Embryonic facial prominence (tissue), 1 donor: ENCODE data around the gene RFC2.
"Not testable (repeated sequence)": the region's sequence is repeated elsewhere in the genome, so short reads cannot be mapped to it uniquely, and the experiment has no call there.

ENCODE experiments used
- DNase-seq: peaks from one replicate; pipeline ENCODE4 v3.0.0-alpha.2; 2016; ENCODE audit errors: extremely low spot score

The RFC2 gene

DNA sequence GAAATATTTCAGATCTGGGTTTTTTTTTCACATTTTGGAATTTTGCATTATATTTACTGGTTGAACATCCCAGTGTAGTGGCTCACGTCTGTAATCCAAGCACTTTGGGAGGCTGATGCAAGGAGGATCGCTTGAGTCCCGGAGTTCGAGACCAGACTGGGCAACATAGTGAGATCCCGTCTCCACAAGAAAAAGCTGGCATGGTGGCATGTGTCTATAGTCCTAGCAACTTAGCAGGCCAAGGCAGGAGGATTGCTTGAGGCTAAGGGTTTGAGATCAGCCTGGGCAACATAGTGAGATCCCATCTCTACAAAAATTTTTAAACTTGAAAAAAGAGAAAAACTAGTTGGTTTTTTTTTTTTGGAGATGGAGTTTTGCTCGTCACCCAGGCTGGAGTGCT lies 6.0 kb downstream of the RFC2 start:
- DNase-seq: no peak

DNA sequence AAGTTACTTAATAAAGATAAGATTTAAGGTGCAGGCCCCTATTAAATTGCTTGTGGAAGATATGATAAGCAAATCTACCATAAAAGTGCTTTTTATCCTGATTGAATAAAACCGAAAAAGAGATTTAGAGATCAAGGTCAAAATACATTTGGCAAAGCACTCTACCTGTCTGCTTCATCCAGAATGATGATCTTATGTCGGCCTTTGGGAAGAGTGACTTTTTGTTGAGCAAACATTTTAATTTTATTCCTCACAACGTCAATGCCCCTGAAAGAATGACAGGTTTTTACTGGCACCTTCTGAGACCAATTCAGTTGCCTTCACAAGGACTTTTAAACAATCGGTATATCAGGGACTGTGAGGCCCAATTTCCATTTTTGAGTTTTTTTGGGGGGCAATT lies 7.7 kb downstream of the RFC2 start:
- no peak for DNase-seq

DNA sequence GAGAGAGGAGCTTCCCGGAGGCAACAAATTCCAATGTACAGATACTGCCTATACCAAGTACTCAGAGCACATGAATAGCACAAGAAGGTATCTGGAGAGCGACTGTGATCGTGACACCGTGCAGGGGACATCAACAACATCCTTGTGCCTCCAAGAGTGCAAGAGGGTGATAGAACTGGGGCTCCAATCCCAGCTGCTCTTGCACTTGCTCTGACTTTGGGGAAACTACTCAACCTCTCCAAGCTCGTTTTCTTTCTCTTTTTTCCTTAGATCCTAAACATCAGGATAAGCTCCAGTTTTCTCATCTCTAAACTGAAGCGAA lies 12.1 kb downstream of the RFC2 start:
- no peak for DNase-seq

DNA sequence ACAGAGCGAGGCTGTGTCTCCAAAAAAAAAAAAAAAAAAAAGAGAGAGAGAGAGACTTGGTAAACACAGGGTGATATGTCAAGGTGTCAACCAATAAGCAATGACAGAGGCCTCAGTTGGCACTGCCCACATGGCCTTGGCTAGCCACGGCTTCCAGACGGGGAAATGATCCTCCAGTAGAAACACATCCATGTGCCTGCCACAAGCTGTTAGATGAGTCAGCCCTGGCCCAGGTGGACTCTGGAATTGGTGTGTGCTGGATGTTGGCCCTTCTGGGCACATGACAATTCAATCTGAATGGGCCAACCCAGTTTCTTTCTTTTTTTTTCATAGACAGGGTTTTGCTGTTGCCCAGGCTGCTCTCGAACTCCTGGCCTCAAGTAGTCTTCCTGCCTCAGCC lies 13.7 kb downstream of the RFC2 start:
- DNase-seq: no peak

DNA sequence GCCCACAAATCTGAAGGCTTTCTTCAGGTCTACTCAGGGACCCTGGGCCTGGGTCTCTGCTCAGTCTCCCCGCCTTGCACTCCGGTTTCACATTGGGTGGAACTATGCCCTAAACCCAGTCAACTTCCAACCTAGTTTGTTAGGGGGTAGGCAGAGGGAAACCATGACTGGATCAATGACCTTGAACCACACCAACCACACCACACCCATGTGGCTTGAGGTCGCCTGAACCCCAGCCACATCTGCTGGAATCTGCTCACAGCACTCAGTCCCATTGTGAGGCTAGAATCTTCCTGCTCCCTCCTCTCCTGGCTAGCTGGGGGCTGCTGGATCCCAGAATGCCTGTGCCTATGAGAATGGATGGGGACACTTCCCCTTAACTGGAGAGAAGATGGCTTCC lies 17.9 kb downstream of the RFC2 start:
- DNase-seq: no peak

DNA sequence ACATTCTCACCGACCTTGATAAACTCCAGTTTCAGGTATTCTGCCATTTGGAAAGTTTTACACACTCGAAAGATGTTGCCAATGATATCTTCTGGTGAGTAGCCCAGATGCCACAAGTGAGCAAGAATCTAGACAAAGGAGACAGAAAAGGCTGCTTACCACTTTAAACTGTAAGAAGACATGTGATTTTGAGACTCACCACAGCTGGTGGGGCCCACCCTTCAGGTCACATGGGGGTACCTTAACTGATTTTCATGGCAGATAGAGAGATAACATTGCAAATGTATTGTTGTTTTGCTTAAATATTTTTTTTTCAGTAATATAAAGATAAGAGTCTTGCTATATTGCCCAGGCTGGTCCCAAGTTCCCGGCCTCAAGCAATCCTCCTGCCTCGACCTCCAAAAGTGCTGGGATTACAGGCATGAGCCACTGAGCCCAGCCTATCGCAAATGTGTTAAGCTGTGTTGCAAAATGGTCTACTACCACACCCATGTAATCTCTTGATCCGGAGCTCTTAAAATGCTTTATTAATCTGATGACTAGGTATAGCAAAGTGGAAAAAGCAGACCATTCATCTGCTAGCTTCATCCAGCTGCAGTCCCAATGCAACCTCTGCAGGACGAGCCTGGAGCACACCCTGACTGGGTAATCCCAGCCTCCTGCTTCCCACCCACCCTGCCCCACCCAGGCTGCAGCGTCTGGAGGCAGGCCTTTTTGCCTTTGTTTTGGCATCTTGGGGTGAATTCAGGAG lies 18.5 kb downstream of the RFC2 start:
- DNase-seq: no peak

DNA sequence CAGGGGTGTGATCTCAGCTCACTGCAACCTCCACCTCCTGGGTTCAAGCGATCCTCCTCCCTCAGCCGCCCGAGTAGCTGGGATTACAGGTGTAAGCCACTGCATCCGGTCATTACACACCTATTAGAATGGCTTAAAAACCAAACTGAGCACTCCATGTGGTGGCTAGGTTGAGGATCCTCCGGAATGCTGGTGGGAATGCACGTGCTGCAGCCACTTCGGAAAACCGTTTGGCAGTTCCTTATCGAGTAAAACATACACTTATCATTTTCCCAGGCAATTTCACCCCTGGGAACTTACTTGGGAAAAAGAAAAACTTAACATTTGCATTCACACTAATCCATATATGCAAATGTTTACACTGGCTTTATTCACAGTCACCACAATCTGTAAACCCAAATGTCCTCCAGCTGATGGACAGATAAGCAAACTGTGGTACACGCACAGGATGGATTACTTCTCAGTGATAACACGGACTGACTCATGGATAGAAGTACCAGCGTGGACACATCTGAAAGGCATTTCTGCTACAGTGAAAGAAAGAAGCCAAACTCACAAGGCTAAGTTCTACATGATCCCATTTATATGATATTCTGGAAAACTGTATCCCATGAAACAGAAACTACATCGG lies 20.4 kb downstream of the RFC2 start:
- DNase-seq: no peak

DNA sequence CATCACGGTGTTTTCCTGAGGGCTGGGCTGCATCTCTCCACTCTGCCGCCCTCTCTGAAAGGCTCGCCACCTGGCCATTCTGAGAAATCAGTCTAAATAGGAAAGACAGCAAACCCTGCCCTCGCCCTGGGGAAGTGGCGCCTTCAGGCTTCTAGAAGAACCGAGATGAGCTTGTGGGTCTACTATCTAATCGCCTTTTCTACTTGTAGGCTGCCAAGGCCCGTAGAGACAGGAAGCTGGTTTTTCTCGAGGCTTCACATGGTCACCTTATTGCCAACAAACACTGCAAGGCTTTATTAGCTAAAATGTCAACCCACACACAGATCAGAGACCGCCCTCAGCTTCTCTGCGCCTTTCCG lies 23.0 kb downstream of the RFC2 start:
- DNase-seq: no peak

DNA sequence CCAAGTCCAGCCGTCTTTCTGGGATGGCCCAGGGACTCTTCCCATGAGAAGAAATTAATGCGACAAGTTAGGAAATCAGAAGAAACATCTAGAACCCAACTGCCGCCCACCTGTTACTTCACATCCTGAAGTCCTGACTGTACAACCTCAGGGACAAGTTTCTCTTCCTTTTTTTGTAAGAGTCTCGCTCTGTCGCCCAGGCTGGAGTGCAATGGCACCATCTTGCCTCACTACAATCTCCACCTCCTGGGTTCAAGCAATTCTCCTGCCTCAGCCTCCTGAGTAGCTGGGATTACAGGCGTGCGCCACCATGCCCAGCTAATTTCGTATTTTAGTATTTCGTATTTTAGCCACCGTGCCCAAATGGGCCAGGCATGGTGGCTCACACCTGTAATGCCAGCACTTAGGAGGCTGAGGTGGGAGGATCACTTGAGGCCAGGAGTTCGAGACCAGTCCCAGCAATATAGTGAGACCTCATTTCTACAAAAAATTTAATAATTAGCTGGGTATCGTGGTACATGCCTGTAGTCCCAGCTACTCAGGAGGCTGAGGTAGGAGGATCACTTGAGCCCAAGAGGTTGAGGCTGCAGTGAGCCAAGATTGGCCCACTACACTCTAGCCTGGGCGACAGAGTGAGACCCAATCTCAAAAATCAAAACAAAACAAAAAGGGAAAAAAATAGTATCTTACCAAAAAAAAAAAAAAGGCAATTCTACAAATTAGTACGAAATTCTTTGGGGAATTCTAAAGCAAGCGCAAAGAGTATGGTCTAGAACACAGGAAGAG lies 23.6 kb downstream of the RFC2 start:
- no peak for DNase-seq

DNA sequence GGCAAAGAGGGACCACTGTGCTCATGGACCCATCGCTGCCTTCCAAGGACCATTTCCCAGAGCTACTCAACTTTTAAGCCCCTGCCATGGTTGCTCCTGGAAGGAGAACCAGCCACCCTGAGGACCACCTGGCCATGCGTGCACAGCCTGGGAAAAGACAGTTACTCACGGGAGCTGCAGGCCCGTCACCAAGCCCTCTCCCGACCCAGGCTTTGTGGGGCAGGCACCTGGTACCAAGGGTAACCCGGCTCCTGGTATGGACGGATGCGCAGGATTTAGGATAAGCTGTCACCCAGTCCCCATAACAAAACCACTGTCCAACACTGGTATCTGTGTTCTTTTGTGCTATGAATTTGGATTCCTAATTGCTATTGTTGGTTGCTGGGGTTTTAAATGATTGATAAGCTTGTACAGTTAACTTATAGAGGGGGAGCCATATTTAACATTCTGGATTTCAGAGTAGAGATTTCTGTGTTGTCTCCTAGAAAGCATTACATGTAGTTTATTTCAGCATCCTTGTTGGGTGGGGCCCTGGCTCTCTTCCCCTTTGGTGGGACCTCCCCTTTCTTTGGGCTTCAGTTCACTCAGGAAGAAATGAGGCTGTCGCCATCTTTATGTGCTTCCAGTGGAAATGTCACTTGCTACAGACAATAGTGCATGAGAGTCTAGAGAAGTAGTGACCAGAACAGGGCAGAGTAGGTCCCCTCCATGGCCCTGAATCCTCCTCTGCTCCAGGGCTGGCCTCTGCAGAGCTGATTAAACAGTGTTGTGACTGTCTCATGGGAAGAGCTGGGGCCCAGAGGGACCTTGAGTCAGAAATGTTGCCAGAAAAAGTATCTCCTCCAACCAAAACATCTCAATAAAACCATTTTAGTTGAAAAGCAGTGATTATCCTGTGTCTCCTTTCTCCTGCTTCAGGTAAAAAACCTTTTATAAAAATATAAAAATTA lies 25.0 kb downstream of the RFC2 start:
- no peak for DNase-seq

DNA sequence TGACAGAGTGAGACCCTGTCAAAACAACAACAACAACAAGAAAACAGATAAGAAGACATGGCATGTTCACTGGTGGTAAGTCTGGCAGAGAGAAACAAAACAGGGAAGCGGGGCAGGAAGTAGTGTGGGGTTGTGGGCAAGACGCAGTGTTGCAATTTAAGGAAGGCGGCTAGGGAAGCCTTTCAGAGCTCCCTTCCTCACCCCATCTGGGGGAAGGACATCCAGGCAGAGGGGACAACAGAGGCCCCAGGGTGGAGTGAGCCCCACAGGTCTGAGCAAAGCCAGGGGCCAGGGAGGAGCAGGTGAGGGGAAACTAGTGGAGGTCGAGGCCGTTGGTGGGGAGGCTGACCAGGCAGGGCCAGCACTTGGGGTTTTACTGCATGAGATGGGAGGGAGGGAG lies 27.6 kb downstream of the RFC2 start:
- no peak for DNase-seq

DNA sequence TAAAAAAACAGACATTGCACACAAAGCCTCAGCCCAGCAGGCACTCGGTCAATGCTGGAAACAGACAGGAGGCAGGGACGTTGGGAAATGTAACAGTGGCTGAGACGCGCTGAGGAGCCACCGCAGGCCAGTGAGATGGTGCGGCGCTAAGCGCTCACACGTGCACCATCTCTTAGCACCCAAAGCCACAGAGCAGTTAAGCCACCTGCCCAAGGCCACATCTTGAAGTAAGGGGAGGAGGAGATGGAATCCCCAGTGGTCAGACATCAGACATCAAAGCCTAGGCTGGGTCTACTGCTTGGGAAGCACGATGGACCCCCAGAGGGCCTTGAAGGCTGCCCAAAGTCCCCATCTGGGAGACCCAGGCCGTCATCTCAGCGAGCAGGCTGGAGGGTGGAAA lies 28.8 kb downstream of the RFC2 start:
- no peak for DNase-seq

DNA sequence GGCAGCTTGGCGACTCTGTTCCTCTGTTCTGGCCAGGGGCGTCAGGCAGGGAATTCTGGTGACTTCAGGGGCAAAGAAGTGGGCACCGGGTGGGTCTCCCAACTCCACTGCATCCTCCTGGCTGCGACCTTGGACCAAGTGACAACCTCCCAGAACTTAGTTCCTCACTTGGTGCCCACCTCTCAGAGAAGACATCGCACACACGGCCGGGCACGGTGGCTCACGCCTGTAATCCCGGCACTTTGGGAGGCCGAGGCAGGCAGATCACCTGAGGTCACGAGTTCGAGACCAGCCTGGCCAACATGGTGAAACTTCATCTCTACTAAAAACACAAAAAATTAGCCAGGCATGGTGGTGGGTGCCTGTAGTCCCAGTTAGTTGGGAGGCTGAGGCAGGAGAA lies 29.3 kb downstream of the RFC2 start:
- not testable (repeated sequence) for DNase-seq

DNA sequence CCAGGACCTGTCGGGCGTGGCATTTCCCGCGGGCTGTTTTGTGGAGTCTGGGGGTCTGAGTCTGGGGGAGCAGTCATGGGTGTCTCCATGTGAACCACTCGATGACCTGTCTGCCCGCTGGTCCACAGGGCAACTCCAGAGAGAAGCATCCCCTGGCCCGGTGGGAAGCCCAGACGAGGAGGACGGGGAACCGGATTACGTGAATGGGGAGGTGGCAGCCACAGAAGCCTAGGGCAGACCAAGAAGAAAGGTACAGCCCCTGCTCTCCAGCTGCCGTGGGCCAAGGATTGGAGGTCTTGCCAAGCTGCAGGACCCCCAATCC lies 29.7 kb downstream of the RFC2 start:
- DNase-seq: no peak

DNA sequence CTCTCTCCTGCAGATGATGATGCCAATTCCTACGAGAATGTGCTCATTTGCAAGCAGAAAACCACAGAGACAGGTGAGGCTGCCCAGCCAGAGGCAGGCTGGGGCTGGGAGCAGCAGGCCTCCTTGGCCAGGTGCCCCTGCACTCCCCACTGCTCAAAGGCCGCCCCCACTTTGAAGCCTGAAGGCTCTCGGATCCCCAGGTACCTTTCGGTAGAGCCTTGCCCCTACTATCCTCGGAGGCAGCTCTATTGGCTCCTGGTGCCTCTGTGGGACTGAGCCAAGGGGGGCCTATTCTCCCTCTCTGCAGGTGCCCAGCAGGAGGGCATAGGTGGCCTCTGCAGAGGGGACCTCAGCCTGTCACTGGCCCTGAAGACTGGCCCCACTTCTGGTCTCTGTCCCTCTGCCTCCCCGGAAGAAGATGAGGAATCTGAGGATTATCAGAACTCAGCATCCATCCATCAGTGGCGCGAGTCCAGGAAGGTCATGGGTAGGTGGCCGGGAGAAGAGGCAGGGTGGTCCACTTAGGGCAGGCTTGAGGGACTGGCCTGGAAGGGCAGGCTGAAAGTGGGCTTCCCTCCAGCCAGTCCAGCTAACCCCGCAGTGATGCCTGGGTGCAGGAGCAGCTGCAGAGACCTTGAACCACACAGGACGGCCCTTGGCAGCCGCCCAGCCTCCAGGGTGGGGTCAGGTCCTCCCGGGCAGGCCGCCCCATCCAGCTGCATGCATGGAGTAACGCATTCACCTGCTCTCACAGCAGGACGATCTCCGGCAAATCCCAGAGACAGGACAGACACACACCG lies 30.3 kb downstream of the RFC2 start:
- DNase-seq: no peak

DNA sequence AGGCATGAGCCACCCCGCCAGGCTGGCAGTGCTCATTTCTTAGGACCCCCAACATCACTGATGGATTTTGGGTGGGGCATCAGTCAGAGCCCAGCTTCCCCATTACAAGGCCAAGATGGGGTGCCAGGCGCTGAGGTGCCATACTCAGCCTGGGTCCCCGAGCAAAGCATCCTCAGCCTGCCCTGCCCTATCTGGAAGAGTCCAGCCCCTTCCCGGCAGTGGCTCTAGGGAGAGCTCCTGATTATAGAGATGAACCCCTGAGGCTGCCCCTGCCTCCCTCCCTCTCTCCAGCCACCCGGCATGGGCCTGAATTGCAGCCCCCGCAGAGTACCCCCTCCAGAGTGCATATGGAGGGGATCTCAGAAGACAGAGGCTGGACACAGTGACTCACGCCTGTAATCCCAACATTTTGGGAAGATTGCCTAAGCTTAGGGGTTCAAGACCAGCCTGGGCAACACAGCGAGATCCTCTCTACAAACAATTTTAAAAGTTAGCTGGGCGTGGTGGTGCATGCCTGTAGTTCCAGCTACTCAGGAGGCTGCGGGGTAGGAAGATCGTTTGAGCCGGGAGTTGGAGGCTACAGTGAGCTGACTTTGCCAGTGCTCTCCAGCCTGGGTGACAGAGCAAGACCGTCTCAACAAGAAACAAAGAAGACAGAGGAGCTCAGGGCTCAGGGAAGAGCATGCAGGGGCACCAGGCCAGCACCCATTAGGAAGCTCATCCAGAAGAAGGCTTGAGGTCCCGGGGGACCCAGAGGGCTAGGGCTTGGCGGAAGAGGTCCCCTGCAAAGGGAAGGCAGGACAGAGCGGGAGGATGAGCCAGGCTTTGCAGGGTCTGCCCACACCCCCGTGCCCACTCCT lies 31.1 kb downstream of the RFC2 start:
- no peak for DNase-seq

DNA sequence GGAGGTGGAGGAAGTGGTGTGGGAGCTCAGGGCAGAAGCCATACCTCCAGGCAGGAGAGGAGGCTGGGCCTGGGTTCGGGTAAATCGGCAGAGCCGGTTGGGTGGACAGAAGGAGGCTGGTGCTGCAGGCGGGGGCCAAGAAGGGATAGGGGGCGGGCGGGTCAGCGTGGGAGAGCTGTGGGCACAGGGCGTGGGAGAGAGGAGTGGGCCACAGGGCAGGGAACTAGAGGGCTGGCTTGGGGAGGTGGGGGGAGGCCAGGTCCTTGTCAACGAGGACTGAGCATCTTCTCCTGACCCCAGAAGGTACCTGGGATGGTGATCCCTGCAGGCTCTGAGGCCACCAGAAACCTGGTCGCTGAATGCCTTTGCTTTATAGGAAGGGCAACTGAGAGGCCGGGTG lies 32.5 kb downstream of the RFC2 start:
- no peak for DNase-seq

DNA sequence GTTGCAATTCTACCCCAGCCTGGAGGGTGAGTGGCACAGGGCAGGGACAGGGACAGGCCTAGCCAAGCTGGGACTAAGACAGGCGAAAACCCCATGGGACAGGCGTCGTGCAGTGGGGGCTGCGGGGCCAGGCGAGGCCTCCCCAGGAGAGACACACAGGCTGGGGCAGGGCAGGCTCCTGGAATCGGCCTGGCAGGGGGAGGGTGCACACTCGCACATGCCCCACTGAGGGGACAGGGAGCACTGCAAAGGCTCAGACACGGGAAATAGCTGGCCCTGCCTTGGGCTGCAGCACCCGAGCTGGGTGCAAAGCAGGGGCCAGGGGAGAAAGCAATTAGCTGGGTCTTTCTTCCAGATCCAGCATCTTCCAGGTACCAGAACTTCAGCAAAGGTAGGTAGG lies 34.0 kb downstream of the RFC2 start:
- DNase-seq: no peak

DNA sequence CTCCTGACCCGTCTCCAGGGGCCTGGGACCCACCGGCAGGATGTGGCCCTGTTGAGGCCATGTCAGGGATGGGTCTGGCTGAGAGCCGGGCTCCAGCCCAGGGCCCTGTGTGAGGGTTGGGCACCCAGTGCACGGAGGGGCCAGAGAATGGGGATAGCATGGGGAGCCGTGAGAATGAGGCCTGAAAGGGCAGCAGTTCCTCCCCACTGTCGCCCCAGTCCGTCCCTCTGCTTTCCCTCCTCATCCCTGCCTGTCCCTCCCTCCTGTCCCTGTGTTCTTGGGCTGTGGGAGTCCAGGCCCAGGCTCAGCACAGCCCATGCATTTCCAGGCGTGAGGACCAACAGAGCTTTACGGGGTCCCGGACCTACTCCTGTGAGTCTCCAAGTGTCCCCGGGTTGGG lies 34.8 kb downstream of the RFC2 start:
- no peak for DNase-seq

DNA sequence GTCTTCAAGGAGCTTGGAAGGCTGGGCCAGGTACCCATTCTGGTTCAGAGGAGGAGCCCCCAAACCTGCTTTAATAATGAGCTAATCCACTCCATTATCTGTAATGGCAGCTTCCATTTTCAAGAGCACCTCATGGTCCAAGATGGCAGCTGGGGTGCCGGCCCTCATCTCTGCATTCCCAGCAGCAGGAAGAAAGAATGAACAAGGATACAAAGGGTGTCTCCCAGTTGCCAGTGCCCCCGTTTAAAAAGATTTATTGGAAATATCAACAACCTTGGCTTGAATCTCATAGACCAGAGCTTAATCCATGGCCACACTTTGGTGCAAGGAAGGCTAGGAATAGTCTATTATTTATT lies 35.9 kb downstream of the RFC2 start:
- no peak for DNase-seq
